ENCODE results near the gene DENND1A.

DNA sequence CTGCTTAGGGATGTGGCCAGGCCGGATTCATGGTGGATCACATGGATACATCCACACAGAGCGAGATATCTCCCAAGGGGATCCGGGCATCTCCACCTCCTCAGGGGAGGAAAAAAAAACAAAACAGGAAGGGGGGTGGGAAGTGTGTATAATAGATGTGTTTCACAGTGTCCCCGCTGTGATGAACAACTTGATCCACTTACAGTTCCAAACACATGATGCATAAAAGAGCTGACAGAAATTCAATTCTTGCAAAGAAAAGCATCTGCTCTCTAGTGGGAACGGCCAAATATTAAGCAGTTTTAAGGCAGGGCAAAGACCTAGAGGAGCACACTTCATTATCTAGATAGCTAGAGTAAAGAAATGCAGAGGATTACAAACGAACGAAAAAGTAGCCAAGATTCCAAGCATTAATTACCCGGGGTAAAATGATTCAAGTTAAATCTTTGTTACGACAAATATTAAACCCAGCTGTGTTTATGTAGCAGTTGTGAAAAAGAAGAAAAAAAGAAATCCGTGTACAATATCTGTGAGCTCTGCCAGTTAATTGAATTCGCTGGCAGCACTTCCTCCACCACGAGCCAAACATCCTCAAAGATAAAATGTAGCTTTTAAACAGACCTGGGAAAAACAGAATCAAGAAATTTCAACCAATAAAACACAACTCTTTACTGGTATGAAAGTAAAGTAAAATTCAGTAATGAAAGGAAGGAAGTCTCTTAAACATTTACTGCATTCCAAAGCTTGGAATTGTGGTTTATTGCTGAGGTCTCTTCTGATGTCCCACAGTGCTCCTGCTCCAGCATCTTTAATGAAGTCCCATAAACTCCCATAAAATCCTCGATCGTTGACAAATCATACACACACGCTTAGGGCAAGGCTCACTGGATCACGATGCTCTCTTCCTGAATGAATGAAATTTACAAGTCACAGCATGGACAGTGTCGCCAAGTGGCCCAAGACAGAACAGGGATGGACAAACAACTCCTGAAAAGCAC, 360.9 kb downstream of the DENND1A start:
- no peak for TF ChIP-seq POLR2A (IDR thresholded peaks at IDR 0.05)
- TF ChIP-seq, protein P1, sequence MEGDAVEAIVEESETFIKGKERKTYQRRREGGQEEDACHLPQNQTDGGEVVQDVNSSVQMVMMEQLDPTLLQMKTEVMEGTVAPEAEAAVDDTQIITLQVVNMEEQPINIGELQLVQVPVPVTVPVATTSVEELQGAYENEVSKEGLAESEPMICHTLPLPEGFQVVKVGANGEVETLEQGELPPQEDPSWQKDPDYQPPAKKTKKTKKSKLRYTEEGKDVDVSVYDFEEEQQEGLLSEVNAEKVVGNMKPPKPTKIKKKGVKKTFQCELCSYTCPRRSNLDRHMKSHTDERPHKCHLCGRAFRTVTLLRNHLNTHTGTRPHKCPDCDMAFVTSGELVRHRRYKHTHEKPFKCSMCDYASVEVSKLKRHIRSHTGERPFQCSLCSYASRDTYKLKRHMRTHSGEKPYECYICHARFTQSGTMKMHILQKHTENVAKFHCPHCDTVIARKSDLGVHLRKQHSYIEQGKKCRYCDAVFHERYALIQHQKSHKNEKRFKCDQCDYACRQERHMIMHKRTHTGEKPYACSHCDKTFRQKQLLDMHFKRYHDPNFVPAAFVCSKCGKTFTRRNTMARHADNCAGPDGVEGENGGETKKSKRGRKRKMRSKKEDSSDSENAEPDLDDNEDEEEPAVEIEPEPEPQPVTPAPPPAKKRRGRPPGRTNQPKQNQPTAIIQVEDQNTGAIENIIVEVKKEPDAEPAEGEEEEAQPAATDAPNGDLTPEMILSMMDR (IDR thresholded peaks at IDR 0.05) = no peak

Data from right lobe of liver (tissue), 4 donors.